CD4-positive, alpha-beta T cell treated with Interferon gamma for 1 hour (primary cell): ENCODE results near the gene KCNMA1.

ENCODE experiments used
- DNase-seq: peaks from one replicate; pipeline ENCODE4 v3.0.0-alpha.2; 2020

Gene KCNMA1

DNA sequence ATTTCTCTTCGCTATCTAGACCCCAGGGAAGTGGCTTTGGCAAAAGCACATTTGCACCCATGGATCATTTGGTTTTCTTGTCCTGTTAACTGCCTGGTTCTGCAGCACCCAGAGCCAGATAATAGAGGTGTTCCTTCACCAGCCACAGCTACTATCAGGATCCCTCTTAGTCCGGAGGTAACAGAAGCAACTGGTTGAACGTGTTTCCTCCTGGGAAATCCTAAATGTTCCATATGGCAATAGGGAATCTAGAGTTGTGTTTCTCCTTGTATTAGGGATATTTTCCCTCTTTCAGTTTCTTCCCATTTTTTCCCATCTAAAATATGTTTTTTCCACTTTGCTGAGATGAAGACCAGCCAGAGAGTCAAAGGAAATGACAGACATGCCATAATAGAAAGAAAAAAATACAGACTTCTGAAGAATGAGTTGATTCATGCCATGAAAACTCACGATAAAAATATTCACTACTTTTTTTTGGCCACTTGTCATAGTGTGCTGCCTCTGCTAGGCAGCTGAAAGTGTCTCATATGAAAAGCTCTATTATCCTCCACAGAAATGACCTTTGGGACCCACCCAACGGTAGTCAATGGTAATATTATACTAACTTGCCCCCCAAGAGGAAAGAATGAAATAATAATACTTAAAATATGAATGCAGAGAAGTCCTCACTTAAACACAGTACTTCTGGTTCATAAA, 472.8 kb downstream of the KCNMA1 start:
- DNase-seq: no peak

DNA sequence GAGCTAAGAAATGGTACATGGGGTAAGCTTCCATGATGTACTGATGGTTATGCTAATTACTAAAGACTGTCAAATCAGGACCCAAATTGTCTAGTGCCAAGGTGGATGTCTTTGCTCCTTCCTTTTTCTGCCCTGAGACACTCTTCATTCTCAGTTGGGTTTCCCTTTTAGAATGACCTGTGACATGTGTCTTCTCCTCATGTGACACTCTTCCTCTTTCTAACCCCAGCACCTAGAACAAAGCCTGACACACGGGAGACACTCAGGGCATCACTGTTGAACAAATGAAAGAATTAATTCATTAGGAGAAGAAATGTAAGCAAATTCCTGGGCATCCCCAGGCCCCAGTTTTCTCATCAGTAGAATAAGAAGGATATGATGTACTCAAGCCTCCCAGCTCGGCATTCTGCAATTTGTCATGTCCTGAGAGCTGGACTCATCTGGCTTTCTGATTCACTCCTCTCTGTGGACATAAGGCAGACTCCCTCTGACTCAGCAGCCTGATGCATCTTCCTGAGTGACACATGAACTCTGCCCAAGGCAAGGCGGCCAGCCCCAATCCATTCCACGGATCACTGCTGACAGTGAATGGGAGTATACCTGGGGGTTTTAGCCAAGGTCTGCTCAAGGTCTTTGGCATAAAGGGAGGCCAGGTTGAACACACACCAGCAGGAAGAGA, 473.8 kb downstream of the KCNMA1 start:
- DNase-seq: no peak

GRCh38 chr10:77162697-77163096, 474.9 kb downstream of the KCNMA1 start:
- no peak for DNase-seq

GRCh38 chr10:77160679-77161078, 476.9 kb downstream of the KCNMA1 start:
- no peak for DNase-seq

GRCh38 chr10:77159538-77160110, 478.0 kb downstream of the KCNMA1 start:
- no peak for DNase-seq

GRCh38 chr10:77158666-77159065, 478.9 kb downstream of the KCNMA1 start:
- no peak for DNase-seq

- no peak for DNase-seq
Measured at GRCh38 chr10:77157248-77158019, 480.2 kb downstream of the KCNMA1 start.

- DNase-seq: no peak
Measured at GRCh38 chr10:77156406-77156879, 481.2 kb downstream of the KCNMA1 start.

DNA sequence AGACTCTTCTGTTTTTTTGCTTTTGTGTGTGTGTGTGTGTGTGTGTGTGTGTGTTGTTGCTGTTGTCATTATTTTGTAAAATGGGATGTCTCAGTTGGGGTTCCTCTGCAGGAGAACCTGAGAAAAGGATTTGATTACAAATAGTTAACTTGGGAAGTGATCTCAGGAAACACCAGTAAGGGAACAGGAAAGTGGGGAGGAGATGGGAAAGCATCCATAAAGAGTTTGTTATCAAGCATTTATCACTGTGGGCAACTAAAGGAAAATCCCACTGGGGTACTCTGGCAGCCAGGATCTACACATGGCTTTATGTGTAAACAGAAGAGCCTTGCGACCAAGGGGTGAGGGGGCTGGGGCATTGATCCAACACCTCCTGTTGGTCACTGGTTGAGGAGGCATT, 485.4 kb downstream of the KCNMA1 start:
- DNase-seq: no peak

DNA sequence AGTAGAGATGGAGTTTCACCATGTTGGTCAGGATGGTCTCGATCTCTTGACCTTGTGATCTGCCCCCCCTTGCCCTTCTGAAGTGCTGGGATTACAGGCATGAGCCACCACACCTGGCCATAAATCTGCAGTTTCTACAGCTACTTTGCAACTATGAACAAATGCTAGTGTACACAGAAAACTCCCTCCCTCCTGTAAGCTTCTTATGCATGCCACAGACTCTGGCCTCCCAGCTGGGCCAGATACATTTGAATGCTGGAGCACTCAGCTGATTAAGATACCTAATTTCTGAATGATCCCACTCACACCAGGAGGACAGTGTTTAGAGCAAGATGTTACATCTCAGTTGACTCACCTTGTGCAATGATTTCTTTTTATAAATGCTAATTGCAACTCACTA, 486.2 kb downstream of the KCNMA1 start:
- DNase-seq: no peak

DNA sequence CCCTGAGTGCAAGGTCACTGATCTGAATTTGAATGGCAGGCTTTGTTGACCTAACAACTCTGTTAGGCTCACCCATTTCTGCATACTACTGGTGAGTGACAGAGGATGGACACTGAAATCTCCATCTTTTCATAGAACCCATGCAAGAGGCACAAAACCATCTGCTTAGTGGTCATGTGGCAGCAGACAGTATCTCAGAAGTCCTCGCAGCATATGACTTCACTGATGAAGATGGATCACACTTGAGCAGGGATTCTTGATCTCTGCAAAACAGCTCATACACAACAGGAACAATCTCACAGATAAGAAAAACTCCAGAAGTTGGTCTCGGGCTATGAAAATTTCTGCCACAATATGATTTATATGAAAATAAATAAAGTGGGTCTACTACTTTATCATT, 487.9 kb downstream of the KCNMA1 start:
- no peak for DNase-seq

GRCh38 chr10:77149001-77149400, 488.6 kb downstream of the KCNMA1 start:
- DNase-seq: no peak

- DNase-seq: no peak
Measured at GRCh38 chr10:77147871-77148270, 489.7 kb downstream of the KCNMA1 start.

- no peak for DNase-seq
Measured at GRCh38 chr10:77146712-77147336, 490.8 kb downstream of the KCNMA1 start.

DNA sequence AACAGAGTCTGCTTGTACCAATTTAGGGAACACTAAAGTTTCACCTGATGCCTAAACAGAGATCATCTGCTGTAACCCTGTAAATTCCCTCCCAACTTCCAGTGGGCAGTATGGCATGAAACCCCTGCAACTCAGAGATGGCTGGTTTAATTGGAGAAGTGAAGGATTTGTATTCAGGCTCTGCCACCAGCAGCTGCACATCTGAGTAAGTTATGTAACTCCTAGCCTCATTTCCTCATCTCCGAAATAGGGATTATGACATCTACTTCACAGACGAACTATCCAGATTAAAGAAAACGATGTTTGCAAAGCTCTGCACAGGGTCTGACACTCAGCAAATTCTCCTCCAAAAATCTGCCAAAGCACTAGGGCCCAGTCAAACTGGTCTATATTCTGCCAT, 493.0 kb downstream of the KCNMA1 start:
- DNase-seq: no peak

DNA sequence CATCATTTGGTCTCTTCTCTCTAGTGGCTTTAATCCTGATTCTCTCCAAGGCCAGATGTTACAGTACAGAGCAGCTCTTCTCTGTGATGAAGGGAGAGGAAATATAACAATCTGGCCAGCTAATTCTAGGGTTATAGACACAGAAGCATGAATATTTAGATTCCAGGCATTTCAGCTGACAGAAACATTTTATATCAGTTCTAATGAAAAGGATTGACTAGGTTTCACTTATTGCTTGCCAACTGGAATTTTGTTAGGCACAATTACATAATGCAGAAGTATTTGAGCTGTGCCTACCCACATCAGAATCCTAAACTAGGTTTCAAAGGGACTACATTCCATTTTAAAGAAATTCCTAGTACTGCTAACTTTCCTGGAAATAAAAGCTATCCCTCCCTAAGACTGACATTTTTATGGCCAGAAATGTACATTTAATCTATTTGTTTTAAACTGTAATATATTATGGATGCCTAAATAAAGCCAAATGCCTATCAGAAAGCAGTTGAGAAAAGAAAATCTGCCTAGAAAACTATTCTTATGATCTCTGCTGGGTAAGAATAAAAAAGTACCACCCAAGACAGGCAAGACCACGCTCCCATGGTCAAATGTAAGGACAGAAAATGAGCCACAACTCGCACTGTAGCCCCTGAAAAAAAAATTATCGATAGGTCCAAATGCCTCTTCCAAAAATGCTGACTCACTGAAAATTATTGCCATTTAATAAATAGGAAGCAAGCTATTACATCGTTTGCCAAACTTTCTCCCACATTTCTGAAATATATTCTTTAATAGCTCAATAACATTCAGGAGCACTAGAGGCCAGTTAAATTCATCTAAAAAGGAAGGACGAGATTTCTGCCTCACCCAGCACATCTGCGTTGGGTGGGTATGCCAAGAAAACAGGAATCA, 498.1 kb downstream of the KCNMA1 start:
- no peak for DNase-seq

DNA sequence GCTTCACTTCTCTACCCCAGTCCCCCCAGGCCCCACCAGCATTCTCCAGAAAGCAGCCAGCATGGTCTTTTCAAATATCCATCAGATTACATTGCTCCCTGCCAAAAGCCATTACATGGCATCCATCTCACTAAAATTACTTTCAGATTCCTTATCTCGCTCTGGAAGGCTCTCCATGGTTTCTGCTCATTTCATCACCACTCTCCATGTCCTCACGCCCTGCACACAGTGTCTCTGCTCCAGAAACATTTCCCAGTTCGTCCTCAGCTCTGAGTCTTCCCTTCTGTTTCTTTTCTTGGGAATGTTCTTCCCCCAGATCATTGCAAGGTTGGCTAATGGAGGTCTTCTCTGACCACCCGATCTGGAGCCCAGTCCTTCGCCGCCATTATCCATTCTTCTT, 499.1 kb downstream of the KCNMA1 start:
- DNase-seq: no peak

DNA sequence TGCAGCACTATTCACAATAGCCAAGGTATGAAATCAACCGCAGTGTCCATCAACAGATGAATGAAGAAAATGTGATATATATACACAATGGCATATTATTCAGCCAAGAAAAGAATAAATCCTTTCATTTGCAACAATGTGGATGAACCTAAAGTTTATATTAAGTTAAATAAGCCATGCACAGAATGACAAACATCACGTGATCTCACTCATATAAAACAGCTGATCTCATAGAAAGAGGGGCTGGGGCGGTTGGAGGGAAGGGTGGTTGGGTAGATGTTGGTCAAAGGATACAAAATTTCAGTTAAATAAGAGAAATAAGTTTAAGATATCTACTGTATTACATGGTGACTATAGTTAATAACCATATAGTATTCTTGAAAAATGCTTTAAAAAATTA, 502.1 kb downstream of the KCNMA1 start:
- DNase-seq: no peak

- no peak for DNase-seq
Measured at GRCh38 chr10:77131214-77131613, 506.4 kb downstream of the KCNMA1 start.

GRCh38 chr10:77127243-77127642, 510.4 kb downstream of the KCNMA1 start:
- DNase-seq: no peak

DNA sequence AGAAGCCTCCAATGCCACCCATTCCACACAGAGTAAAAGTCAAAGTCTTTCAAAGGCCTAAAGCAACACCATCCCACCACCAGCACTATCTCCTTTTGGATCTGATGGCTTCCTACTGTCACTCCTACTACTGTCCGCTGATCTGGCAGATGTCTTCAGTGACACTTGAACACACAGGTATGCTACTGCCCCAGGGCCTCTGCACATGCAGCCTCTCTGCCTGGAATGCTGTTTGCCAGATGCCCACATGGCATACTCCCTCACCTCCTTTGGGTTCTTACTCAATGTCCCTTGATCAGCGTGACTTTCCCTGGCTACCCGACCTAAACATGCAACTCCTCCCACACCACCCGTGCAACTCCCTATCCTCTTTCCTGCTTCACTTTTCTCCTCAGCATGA, 512.4 kb downstream of the KCNMA1 start:
- no peak for DNase-seq

GRCh38 chr10:77123330-77123729, 514.3 kb downstream of the KCNMA1 start:
- no peak for DNase-seq
